ENCODE results near the gene COL23A1. TPM values are rescaled to one million over a fixed set of nuclear protein-coding genes. Genes with fewer than 3 reads are reported as not detected.

COL23A1 gene
- total and polyA plus RNA-seq, 2 donors (not counting 1 experiment from before 2014, with no cell fraction given): 0.20 TPM; not detected in 1

GRCh38 chr5:178416919-178417318 lies 173.3 kb downstream of the COL23A1 start:
- Histone ChIP-seq H2AFZ (ENCODE audit: insufficient read depth, low read depth, low read length, poor library complexity, severe bottlenecking) (no peak overlapping the region), H3K9ac (ENCODE audit: low read length) (no peak overlapping the region), H3K27me3 (replicated peaks in 1 of 4; ENCODE audit: control extremely low read depth in 1 of 4, control insufficient read depth in 3 of 4, insufficient read depth in 4 of 4, low read length in 3 of 4) (peaks cover 0 to 4% (median under 1%) of the 10 kb centered on the region in 4 experiments), H3K36me3 (replicated peaks in 1 of 2; ENCODE audit: control extremely low read depth in 1 of 2, control insufficient read depth in 1 of 2, extremely low read depth in 1 of 2, insufficient read depth in 2 of 2, low read length in 1 of 2) (no peaks in the 10 kb centered on the region), H3K4me2 (replicated peaks; ENCODE audit: low read depth, low read length, poor library complexity, severe bottlenecking) (no peak overlapping the region), H3K9me3 (ENCODE audit: control extremely low read depth in 1 of 3, control insufficient read depth in 2 of 3, insufficient read depth in 1 of 3, low read length in 2 of 3) (no peaks in the 10 kb centered on the region), H3K79me2 (ENCODE audit: control insufficient read depth, insufficient read depth, low read length) (no peaks in the 10 kb centered on the region), H3K4me1 (ENCODE audit: control insufficient read depth in 2 of 2, insufficient read depth in 2 of 2, low read length in 2 of 2) (no peaks in the 10 kb centered on the region), H3K27ac (ENCODE audit: low read length in 2 of 2) (no peak overlapping the region), H4K20me1 (ENCODE audit: control insufficient read depth, insufficient read depth, low read length, poor library complexity, severe bottlenecking) (no peaks in the 10 kb centered on the region), H3K4me3 (ENCODE audit: control extremely low read depth in 1 of 5, extremely low read depth in 1 of 5, insufficient read depth in 1 of 5, low read depth in 2 of 5, low read length in 4 of 5) (no peak overlapping the region)
- Mint-ChIP-seq H3K27me3 (peaks cover 31% of the 10 kb centered on the region), H3K4me3 (no peak overlapping the region), H3K27ac (no peak overlapping the region), H3K9me3 (ENCODE audit: insufficient read depth) (no peaks in the 10 kb centered on the region), H3K4me1 (no peaks in the 10 kb centered on the region)
- ChIA-PET POLR2A (no interaction called here), CTCF (no interaction called here)
- TF ChIP-seq EZH2 (IDR thresholded peaks at IDR 0.05; ENCODE audit: borderline replicate concordance, insufficient read depth, low read depth, low read length, poor library complexity, severe bottlenecking) (no peak), CTCF (IDR thresholded peaks at IDR 0.05) (no peak)
- WGBS (ENCODE audit: insufficient coverage): 75% methylated on average over 6 of the region's 6 CpGs
- ATAC-seq (ENCODE audit: low read depth): no peak
- DNase-seq: no peak
- intact Hi-C loops (cut with micrococcal nuclease): no loop called here

- Mint-ChIP-seq H3K4me1 (no peaks in the 10 kb centered on the region), H3K27me3 (peaks cover 31% of the 10 kb centered on the region), H3K4me3 (no peak overlapping the region), H3K27ac (no peak overlapping the region), H3K9me3 (ENCODE audit: insufficient read depth) (no peaks in the 10 kb centered on the region)
- Histone ChIP-seq H3K4me1 (ENCODE audit: control insufficient read depth in 2 of 2, insufficient read depth in 2 of 2, low read length in 2 of 2) (no peaks in the 10 kb centered on the region), H3K36me3 (replicated peaks in 1 of 2; ENCODE audit: control extremely low read depth in 1 of 2, control insufficient read depth in 1 of 2, extremely low read depth in 1 of 2, insufficient read depth in 2 of 2, low read length in 1 of 2) (no peaks in the 10 kb centered on the region), H3K27ac (ENCODE audit: low read length in 2 of 2) (no peak overlapping the region), H3K79me2 (ENCODE audit: control insufficient read depth, insufficient read depth, low read length) (no peaks in the 10 kb centered on the region), H3K4me2 (replicated peaks; ENCODE audit: low read depth, low read length, poor library complexity, severe bottlenecking) (no peak overlapping the region), H3K4me3 (ENCODE audit: control extremely low read depth in 1 of 5, extremely low read depth in 1 of 5, insufficient read depth in 1 of 5, low read depth in 2 of 5, low read length in 4 of 5) (no peak overlapping the region), H3K9me3 (ENCODE audit: control extremely low read depth in 1 of 3, control insufficient read depth in 2 of 3, insufficient read depth in 1 of 3, low read length in 2 of 3) (no peaks in the 10 kb centered on the region), H3K27me3 (replicated peaks in 1 of 4; ENCODE audit: control extremely low read depth in 1 of 4, control insufficient read depth in 3 of 4, insufficient read depth in 4 of 4, low read length in 3 of 4) (peaks cover 0 to 4% (median under 1%) of the 10 kb centered on the region in 4 experiments), H2AFZ (ENCODE audit: insufficient read depth, low read depth, low read length, poor library complexity, severe bottlenecking) (no peak overlapping the region), H3K9ac (ENCODE audit: low read length) (no peak overlapping the region), H4K20me1 (ENCODE audit: control insufficient read depth, insufficient read depth, low read length, poor library complexity, severe bottlenecking) (no peaks in the 10 kb centered on the region)
- ATAC-seq (ENCODE audit: low read depth) (no peak), DNase-seq (no peak)
- WGBS (ENCODE audit: insufficient coverage): 97% methylated on average over 7 of the region's 12 CpGs
- intact Hi-C loops (cut with micrococcal nuclease): no loop called here
- no peak for TF ChIP-seq CTCF (IDR thresholded peaks at IDR 0.05)
- no peak for TF ChIP-seq EZH2 (IDR thresholded peaks at IDR 0.05; ENCODE audit: borderline replicate concordance, insufficient read depth, low read depth, low read length, poor library complexity, severe bottlenecking)
- ChIA-PET POLR2A (interaction anchor here (0.6 kb wide), 1 partner anchor 11 kb away, joined by 3 read pairs; no protein-coding TSS in a partner anchor), CTCF (no interaction called here)
Measured at GRCh38 chr5:178416206-178416882, 173.8 kb downstream of the COL23A1 start.

Data from B cell (primary cell).